HG03159 (cell line): ENCODE data around the gene CIC.

Experiments
- ATAC-seq: cut with Tn5 transposase; IDR thresholded peaks from one replicate; pipeline ENCODE4 v1.9.1; 2021; ENCODE audit warnings: mild to moderate bottlenecking, moderate library complexity; ENCODE audit not compliant: unreplicated experiment

Gene CIC

GRCh38 chr19:42268704-42269477 is at the start of gene CIC:
Gene CIC (plus strand): TSS chr19:42269252. CDS start chr19:42271784, 2,532 bp downstream.
- peak; percentile 83 for ATAC-seq

DNA sequence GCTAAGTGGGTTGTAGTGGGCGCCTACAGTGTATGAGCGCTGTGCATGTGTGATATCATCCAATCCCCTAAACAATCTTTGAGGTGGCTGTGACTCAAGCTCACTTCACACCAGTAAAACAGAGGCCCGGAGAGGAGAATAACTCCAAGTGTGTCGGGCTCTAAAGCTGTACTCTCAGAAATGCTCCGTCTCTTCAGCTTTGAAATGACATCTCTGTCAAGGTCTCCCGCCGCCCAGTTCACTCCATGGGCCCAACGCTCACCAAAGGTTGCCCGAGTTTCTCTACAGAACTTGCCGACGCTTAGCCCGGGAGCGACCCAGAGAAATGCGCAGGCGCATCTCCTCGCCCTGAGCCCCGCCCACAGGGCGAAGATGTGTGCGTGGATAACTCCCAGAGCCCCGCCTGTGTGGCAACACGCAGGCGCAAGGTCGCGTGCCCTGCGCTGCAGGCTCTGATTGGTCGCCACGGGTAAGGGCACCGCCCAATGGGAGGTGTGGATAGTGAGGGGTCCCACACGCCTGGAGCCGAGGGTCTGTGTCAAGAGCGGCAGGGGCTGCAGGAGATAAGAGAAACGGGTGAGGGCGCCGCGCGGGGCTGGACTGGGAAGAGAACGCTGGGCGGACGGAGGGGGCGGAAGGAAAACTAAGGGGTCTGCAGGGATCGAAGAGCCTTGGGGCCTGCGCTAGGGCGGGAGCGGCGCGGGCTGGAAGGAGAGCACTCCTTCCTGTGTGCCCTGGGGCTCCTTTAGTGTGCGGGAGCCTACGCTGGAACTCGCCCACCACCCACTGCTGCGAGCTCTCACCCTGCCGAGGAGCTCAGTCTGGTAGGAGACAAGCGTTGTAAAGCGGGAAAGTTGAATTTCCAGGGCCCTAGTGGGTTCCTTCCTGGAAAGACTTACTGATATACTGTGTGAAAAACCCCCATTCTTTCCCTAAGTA is 49.0 kb upstream of the CIC start, which contains the start of gene ZNF526:
Gene ZNF526 (plus strand): TSS at position 501 of the 939 bp plus-strand sequence. CDS start 4,092 bp downstream, outside the sequence.
- peak; percentile 71 for ATAC-seq

DNA sequence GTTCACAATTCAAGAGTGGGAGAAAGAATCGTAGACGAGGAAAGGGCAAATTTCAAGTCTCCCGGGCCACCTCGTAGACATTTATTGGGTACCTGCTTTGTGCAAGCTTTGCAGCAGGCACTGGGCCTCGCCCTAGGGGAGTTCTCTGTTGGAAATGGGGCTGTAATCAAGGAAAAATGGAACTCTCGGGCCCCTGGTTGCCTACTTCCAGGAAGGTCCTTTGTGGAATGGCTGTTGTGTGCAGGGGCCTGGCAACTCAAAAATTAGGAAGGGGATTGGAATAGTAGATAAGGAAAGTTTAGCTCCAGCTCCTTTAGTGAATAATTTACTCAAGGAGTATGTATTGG is 48.3 kb upstream of the CIC start:
- ATAC-seq = no peak

DNA sequence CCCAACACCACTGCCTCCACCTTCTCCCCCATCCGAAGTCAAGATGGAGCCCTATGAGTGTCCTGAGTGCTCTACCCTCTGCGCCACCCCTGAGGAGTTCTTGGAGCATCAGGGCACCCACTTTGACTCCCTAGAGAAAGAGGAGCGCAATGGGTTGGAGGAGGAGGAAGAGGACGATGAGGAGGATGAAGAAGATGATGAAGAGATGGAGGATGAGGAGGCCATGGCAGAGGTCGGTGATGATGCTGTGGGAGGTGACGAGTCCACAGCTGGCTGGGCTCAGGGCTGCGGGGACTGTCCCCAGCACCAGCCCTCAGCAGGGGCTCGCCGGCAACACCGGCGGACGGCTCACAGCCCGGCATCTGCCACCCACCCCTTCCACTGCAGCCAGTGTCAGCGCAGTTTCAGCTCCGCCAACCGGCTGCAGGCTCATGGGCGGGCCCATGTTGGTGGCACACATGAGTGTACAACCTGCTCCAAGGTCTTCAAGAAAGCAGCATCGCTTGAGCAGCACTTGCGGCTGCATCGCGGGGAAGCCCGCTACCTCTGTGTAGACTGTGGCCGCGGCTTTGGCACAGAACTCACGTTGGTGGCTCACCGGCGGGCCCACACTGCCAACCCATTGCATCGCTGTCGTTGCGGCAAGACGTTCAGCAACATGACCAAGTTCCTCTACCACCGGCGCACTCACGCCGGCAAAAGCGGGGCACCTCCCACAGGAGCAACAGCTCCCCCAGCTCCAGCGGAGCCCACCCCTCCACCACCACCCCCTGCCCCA is 43.9 kb upstream of the CIC start:
- no peak for ATAC-seq

- ATAC-seq = no peak
Measured at GRCh38 chr19:42225718-42226292, 43.2 kb upstream of the CIC start.

- no peak for ATAC-seq
Measured at GRCh38 chr19:42226886-42227285, 42.2 kb upstream of the CIC start.

GRCh38 chr19:42228641-42229040 is 40.4 kb upstream of the CIC start:
- no peak for ATAC-seq

DNA sequence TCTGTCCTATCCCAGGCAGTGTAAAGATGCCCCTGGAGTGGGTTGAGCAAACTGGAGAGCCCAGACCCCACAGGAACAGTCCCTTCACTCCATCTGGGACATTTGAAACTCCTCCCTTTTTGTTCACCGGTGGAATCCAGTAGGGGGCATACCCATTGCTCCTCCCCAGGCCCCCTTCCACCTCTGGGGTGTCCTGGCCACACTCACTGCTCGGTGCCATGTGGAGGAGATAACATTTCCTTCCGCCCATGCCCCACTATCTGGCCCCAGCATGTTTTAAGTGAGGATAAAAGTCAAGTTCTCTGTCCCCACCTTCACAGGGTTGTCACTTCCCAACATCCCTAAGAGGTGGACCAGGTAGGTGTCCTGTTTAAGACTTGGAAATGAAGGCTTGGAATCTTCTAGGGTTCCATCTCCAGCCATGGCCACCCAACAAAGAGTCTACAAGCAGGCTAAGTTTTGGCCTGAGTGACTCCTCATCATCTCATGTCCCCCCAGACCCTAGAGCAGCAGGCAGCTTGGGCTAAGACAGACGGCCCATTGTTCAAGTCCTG is 39.7 kb upstream of the CIC start:
- no peak for ATAC-seq

GRCh38 chr19:42229855-42230351 is 39.1 kb upstream of the CIC start:
- ATAC-seq = no peak

GRCh38 chr19:42230571-42230970 is 38.5 kb upstream of the CIC start:
- ATAC-seq = no peak

- no peak for ATAC-seq
Measured at GRCh38 chr19:42232435-42232834, 36.6 kb upstream of the CIC start.

GRCh38 chr19:42233106-42233505 is 35.9 kb upstream of the CIC start:
- no peak for ATAC-seq

DNA sequence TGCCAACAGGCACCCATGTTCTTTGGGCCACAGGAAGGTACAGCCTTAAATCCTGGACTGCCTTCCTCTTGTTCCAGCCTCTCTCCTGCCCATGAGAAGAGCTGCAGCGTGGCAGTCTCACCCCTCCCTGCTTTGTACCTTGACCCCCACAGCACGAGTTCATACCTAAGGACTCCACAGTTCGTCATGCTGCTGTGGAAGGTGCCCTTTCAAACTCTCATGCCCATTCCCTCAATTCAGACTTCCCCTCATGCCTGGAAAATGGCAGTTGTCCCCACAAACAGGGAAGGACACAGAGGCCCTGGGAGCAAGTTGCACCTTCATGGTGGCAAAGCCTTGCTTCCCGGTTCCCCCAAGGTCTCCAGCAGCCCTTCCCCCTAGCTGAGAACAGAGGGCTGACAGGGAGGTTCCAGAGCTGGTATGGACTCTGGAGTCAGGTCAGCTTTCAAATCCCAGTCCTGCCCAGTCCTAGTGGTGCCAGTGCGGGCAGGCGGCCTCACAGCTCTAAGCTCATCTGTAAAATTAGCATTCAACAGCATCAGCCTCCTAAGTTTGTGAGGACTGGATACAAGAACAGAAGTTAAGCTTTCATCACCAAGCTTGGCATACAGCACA is 35.3 kb upstream of the CIC start:
- ATAC-seq = no peak

GRCh38 chr19:42234364-42234763 is 34.7 kb upstream of the CIC start:
- no peak for ATAC-seq

DNA sequence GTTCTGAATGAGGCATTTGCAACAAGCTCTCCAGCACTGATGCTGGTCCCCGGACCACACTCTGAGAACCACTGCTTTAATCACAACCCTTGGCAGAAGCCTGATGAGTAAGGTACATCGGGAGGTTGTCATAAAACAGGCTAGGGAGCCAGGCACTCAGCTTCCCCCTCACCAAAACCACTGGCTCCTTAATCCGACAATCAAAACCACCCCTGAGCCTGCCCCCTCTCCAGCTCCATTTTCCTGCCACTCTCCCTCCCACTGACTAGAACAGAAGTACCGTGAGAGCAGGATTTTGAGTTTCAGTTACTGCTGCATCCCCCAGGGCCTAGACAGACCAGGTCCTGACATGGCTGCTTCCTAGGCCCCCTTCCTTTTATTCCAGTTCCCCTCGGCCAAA is 33.9 kb upstream of the CIC start:
- no peak for ATAC-seq

GRCh38 chr19:42239544-42240220 is 29.4 kb upstream of the CIC start:
- ATAC-seq = no peak

GRCh38 chr19:42241279-42241678 is 27.8 kb upstream of the CIC start:
- no peak for ATAC-seq

DNA sequence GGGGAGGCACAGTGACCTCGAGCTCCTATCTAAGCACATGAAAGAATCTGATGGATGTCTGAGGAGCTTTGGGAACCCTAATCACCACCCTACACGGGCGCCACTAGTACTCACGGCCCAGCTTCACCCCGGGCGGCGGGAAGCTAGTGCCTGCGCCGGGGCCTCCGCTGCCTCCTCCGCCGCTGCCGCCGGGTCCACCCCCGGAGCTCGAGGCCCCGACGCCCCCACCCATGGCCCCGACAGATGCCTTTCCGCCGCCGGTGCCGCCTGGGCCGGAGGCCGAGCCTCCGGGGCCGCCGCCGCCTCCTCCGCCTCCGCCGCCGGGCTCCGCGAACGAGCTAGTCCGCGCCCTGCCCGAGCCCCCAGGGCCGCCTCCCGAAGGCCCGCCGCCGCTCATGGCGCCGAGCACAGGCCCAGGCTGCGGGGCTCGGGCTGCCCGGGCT is 27.0 kb upstream of the CIC start:
- ATAC-seq = no peak
